IMR-90 (cell line): Measurements from ENCODE around the gene SPATA17. TPM values are rescaled to one million over a fixed set of nuclear protein-coding genes. Genes with fewer than 3 reads are reported as not detected.

Experiments
- microRNA-seq, 2 experiments: library from miRNA; stranded (forward) in 1 of 2; unstranded in 1 of 2; fragments of 10-50 nt in 1 of 2; fragments of <30 nt in 1 of 2; gene quantifications in 1 of 2; microRNA quantifications in 1 of 2; one replicate each; pipeline versions ENCODE3 to v1.1.0; 2013 to 2020; ENCODE audit not compliant: insufficient read depth in 1 of 2, insufficient read length in 1 of 2, unreplicated experiment in 1 of 2
- polyA plus RNA-seq, 3 experiments: library from polyadenylated mRNA; depleted of rRNA; stranded (reverse); fragments of >200 nt; gene quantifications; 2 replicates each; pipeline ENCODE4 v1.2.3, GENCODE V29; 2012; ENCODE audit warnings: low replicate concordance in 1 of 3
- small RNA-seq, 5 experiments: library from RNA; depleted of rRNA; stranded (forward); fragments of <200 nt; gene quantifications; one replicate each; pipeline ENCODE3, GENCODE V24; 2012
- total RNA-seq: library from RNA; depleted of rRNA; stranded (reverse); fragments of >200 nt; gene quantifications from 2 replicates; pipeline ENCODE4 v1.2.3, GENCODE V29; 2012; rRNA removed

The SPATA17 gene
- total and polyA plus RNA-seq, 2 of the 4 experiments (the other 2 are of a cell fraction) = 0.03 to 0.18 TPM

Small RNAs within 50 kb of the gene (microRNA-seq; reads per million reads assigned to microRNA genes)
- gene UBBP2 (ENCODE audit: insufficient read depth, insufficient read length) = not detected

Small RNAs within 50 kb of the gene (small RNA-seq; reads per million reads assigned to genes)
- 0 reads per million in 5 experiments for gene UBBP2

Other genes starting within 250 kb of the SPATA17 start
- gene GPATCH2, start 254 bp upstream of the SPATA17 start, total RNA-seq = 11.8 and 22.8 TPM in 2 replicates
- 4.4 and 4.7 TPM in 2 replicates for gene GPATCH2, start 254 bp upstream of the SPATA17 start, polyA plus RNA-seq (2012; rRNA removed)